Cerebellar nuclear complex (tissue), 1 donor: Measurements from ENCODE around the gene LIN54.

Source experiments
- DNase-seq, 2 experiments: peaks; one replicate each; lab custom pipeline; 2025; lab: John Stamatoyannopoulos, UW

The LIN54 gene

GRCh38 chr4:82891707-82892466 is 118.7 kb downstream of the LIN54 start:
- no peak for DNase-seq

- DNase-seq: peak; percentile 8 to 79
Observed at GRCh38 chr4:82890901-82891706, 119.5 kb downstream of the LIN54 start, which contains the start of gene SEC31A. Gene SEC31A, minus strand, starts transcription at chr4:82891153. Its CDS starts 9,217 bp downstream, at chr4:82881936.

GRCh38 chr4:82890528-82890900 is 120.1 kb downstream of the LIN54 start:
- DNase-seq: no peak

GRCh38 chr4:82889287-82889686 is 121.3 kb downstream of the LIN54 start:
- DNase-seq: no peak

- no peak for DNase-seq
Observed at GRCh38 chr4:82886147-82886942, 124.3 kb downstream of the LIN54 start.

GRCh38 chr4:82885410-82885809 is 125.2 kb downstream of the LIN54 start:
- DNase-seq: no peak
